ENCODE measurements around the gene EPC1. TPM values are rescaled to one million over a fixed set of nuclear protein-coding genes. Genes with fewer than 3 reads are reported as not detected.
"Not testable (repeated sequence)": the region's sequence is repeated elsewhere in the genome, so short reads cannot be mapped to it uniquely, and the experiment has no call there.

Gene EPC1
- total RNA-seq, 1 donor from 2014 or later: 31.0 TPM

DNA sequence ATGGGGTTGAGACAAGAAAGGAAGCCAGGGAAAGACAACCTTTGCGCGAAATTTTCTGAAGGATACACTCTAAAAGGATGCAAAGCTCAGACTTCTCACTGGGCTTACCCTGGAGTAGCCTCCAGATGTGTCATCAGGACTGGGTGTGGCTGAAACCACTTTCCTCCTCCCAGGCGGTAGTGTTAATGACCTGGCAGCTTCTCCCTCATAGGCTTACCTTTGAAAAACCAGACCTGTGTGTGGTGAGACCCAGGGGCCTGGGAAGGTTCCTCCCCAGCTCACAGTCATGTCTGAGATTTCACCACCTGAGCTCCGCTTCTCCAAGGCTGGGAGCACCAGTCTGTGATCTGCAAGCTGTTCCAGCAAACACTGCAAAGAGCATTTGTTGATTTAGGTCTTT lies 93.7 kb downstream of the EPC1 start:
- Mint-ChIP-seq H3K27ac (ENCODE audit: unreplicated experiment) (no peak overlapping the region), H3K36me3 (ENCODE audit: low read depth, unreplicated experiment) (no peaks in the 10 kb centered on the region), H3K9me3 (ENCODE audit: unreplicated experiment) (no peaks in the 10 kb centered on the region), H3K4me3 (ENCODE audit: unreplicated experiment) (no peak overlapping the region), H3K27me3 (ENCODE audit: unreplicated experiment) (no peaks in the 10 kb centered on the region), H3K4me1 (ENCODE audit: unreplicated experiment) (no peaks in the 10 kb centered on the region)
- DNase-seq (ENCODE audit: low spot score): no peak
- TF ChIP-seq, protein P1, sequence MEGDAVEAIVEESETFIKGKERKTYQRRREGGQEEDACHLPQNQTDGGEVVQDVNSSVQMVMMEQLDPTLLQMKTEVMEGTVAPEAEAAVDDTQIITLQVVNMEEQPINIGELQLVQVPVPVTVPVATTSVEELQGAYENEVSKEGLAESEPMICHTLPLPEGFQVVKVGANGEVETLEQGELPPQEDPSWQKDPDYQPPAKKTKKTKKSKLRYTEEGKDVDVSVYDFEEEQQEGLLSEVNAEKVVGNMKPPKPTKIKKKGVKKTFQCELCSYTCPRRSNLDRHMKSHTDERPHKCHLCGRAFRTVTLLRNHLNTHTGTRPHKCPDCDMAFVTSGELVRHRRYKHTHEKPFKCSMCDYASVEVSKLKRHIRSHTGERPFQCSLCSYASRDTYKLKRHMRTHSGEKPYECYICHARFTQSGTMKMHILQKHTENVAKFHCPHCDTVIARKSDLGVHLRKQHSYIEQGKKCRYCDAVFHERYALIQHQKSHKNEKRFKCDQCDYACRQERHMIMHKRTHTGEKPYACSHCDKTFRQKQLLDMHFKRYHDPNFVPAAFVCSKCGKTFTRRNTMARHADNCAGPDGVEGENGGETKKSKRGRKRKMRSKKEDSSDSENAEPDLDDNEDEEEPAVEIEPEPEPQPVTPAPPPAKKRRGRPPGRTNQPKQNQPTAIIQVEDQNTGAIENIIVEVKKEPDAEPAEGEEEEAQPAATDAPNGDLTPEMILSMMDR (IDR thresholded peaks at IDR 0.05; ENCODE audit: unreplicated experiment): no peak

DNA sequence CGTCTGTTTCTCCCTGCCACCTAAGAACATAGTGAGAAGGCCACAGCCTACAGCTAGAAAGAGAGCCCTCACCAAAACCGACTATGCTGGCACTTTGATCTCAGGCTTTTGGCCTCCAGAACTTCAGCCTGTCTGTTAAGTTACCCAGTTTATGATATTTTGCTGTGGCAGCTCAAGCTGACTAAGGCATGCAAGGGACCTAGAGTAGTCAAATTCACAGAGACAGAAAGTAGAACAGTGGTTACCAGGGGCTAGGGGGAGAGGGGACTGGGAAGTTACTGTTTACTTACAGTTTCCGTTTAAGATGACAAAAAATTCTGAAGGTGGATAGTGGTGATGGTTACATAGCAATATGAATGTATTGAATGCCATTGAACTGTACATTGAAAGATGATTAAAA lies 96.5 kb downstream of the EPC1 start:
- not testable (repeated sequence) for H3K4me3 Mint-ChIP-seq (ENCODE audit: unreplicated experiment); H3K27me3 Mint-ChIP-seq (ENCODE audit: unreplicated experiment); H3K36me3 Mint-ChIP-seq (ENCODE audit: low read depth, unreplicated experiment); H3K4me1 Mint-ChIP-seq (ENCODE audit: unreplicated experiment); H3K9me3 Mint-ChIP-seq (ENCODE audit: unreplicated experiment); H3K27ac Mint-ChIP-seq (ENCODE audit: unreplicated experiment); DNase-seq (ENCODE audit: low spot score)

DNA sequence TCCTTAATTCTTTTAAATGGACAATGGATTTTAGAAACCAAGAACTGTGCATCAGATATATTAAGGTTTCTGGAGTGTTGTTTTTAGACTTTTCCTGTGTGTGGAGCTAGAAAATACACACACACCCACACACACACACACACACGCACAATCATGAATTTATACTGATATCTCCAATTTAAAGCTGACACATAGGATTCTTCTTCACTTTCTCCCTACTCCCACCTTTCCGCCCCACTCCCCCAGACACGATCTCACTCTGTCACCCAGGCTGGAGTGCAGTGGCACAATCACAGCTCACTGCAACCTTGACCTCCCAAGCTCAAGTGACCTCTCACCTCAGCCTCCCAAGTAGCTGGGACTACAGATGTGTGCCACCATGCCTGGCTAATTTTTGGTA lies 100.3 kb downstream of the EPC1 start:
- no peak overlapping the region for H3K27ac Mint-ChIP-seq (ENCODE audit: unreplicated experiment)
- H3K9me3 Mint-ChIP-seq (ENCODE audit: unreplicated experiment): no peaks in the 10 kb centered on the region
- DNase-seq (ENCODE audit: low spot score): no peak
- H3K36me3 Mint-ChIP-seq (ENCODE audit: low read depth, unreplicated experiment): no peaks in the 10 kb centered on the region
- TF ChIP-seq, protein P1 (IDR thresholded peaks at IDR 0.05; ENCODE audit: unreplicated experiment): no peak
- H3K27me3 Mint-ChIP-seq (ENCODE audit: unreplicated experiment): peaks cover 3% of the 10 kb centered on the region
- H3K4me3 Mint-ChIP-seq (ENCODE audit: unreplicated experiment): no peak overlapping the region
- H3K4me1 Mint-ChIP-seq (ENCODE audit: unreplicated experiment): no peaks in the 10 kb centered on the region

DNA sequence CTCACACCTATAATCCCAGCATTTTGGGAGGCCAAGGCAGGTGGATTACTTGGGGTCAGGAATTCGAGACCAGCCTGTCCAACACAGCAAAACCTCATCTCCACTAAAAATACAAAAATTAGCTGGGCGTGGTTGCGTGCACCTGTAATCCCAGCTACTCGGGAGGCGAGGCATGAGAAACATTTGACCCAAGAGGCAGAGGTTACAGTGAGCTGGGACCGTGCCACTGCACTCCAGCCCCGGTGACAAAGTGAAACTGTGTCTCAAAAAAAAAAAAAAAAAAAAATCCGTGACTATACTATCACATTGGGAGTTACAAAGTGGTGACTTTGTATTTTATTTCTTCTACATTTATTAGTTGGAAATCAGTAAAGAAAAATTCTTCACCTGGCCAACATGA lies 101.2 kb downstream of the EPC1 start:
- H3K9me3 Mint-ChIP-seq (ENCODE audit: unreplicated experiment): no peaks in the 10 kb centered on the region
- DNase-seq (ENCODE audit: low spot score): no peak
- no peak overlapping the region for H3K4me3 Mint-ChIP-seq (ENCODE audit: unreplicated experiment)
- no peaks in the 10 kb centered on the region for H3K36me3 Mint-ChIP-seq (ENCODE audit: low read depth, unreplicated experiment)
- TF ChIP-seq, protein P1 (IDR thresholded peaks at IDR 0.05; ENCODE audit: unreplicated experiment): no peak
- H3K4me1 Mint-ChIP-seq (ENCODE audit: unreplicated experiment): no peaks in the 10 kb centered on the region
- H3K27ac Mint-ChIP-seq (ENCODE audit: unreplicated experiment): no peak overlapping the region
- H3K27me3 Mint-ChIP-seq (ENCODE audit: unreplicated experiment): peaks cover 3% of the 10 kb centered on the region

DNA sequence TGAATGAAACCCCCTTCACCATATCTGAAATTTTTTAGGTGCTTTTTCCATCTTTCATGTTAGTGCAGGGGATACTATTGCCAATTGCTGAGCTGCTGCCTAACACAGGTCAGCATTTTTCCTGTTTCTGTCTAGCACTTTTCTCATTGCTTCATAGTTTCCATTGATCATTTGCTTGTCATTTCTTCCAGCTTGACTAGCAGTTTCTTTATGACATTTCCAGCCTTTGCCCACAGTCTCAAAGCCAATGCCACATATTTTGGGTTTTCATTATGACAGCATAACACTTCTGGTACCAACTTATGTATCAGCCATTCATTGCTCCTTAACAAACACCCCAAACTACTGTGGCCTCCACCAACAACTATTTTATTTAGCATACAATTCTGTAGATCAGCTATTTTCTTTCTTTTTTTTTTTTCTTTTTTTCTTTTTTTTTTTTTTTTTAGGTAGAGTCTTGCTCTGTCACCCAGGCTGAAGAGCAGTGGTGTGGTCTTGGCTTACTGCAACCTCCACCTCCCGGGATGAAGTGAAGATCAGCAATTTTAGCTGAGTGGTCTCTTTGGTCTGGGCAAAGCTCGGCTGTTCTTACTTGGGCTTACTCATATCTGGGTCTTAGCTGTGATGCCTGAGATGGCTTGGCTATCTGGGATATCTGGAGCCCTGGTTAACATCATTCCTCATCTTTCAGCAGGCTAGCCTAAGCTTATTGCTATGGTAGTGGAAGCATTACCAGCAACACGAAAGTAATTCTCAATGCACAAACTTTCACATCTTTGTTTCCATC lies 102.3 kb downstream of the EPC1 start:
- DNase-seq (ENCODE audit: low spot score): no peak
- H3K4me3 Mint-ChIP-seq (ENCODE audit: unreplicated experiment): no peak overlapping the region
- H3K27me3 Mint-ChIP-seq (ENCODE audit: unreplicated experiment): peaks cover 3% of the 10 kb centered on the region
- no peak overlapping the region for H3K27ac Mint-ChIP-seq (ENCODE audit: unreplicated experiment)
- TF ChIP-seq, protein P1 (IDR thresholded peaks at IDR 0.05; ENCODE audit: unreplicated experiment): no peak
- H3K9me3 Mint-ChIP-seq (ENCODE audit: unreplicated experiment): no peaks in the 10 kb centered on the region
- no peaks in the 10 kb centered on the region for H3K4me1 Mint-ChIP-seq (ENCODE audit: unreplicated experiment)
- H3K36me3 Mint-ChIP-seq (ENCODE audit: low read depth, unreplicated experiment): no peaks in the 10 kb centered on the region

Data from endothelial cell (in vitro differentiated cells).